Gastrocnemius medialis (tissue), 4 donors: ENCODE measurements around the gene STH.

ENCODE experiments used
- CTCF ChIP-seq, 5 experiments: fragments of 450-650 bp in 3 of 5; fragments of 200-600 bp in 2 of 5; sonication (generic) in 2 of 5; IDR thresholded peaks in 4 of 5; conservative IDR thresholded peaks in 1 of 5; 1 replicate in 4 of 5; 2 replicates in 1 of 5; pipeline ENCODE4 v1.5.1; 2016 to 2019; ENCODE audit warnings: antibody characterized with exemption in 5 of 5, mild to moderate bottlenecking in 3 of 5, moderate library complexity in 3 of 5
- POLR2A ChIP-seq, 2 donors: fragments of 450-650 bp; IDR thresholded peaks; one replicate each; pipeline ENCODE4 v1.6.1; 2017; ENCODE audit warnings: antibody characterized with exemption in 2 of 2, mild to moderate bottlenecking in 2 of 2, moderate library complexity in 2 of 2

GRCh38 chr17:46043606-46044005 lies 44.6 kb downstream of the STH start:
- TF ChIP-seq CTCF (IDR thresholded peaks at IDR 0.05 in 4 of 5, conservative IDR thresholded peaks at IDR 0.05 in 1 of 5) (no peak), POLR2A (IDR thresholded peaks at IDR 0.05) (no peak)
